HepG2 (cell line): ENCODE measurements around the gene MEF2A. TPM values are rescaled to one million over a fixed set of nuclear protein-coding genes. Genes with fewer than 3 reads are reported as not detected.

Experiments
- ATF5 ChIP-seq: sonication (generic); formaldehyde crosslinking; IDR thresholded peaks from 2 replicates; pipeline ENCODE4 v1.4.0; 2020; ENCODE audit warnings: mild to moderate bottlenecking, low read depth, missing genetic modification reagents
- CREB1 ChIP-seq, 2 experiments: fragments of 450-650 bp in 1 of 2; IDR thresholded peaks; 2 replicates each; pipeline ENCODE4 v1.6.1; 2016 to 2017; ENCODE audit warnings: control low read depth in 1 of 2, mild to moderate bottlenecking in 1 of 2, missing compliant biosample characterization in 1 of 2, missing genetic modification characterization in 1 of 2
- HNF1B ChIP-seq: sonication (generic); formaldehyde crosslinking; IDR thresholded peaks from 2 replicates; pipeline ENCODE4 v1.5.1; 2020; ENCODE audit warnings: mild to moderate bottlenecking, moderate library complexity, missing genetic modification reagents
- HNF4G ChIP-seq, 2 experiments: sonication (generic) in 1 of 2; formaldehyde crosslinking in 1 of 2; IDR thresholded peaks; 2 replicates each; pipeline versions ENCODE4 v1.4.0 to v1.6.1; 2011 to 2020; ENCODE audit warnings: borderline replicate concordance in 2 of 2, low read depth in 2 of 2, mild to moderate bottlenecking in 2 of 2, low read length in 1 of 2, missing genetic modification reagents in 1 of 2, moderate library complexity in 1 of 2
- IRF1 ChIP-seq: sonication (generic); formaldehyde crosslinking; IDR thresholded peaks from 2 replicates; pipeline ENCODE4 v1.4.0; 2020; ENCODE audit warnings: low read depth, mild to moderate bottlenecking, missing genetic modification reagents
- IRX3 ChIP-seq: sonication (generic); formaldehyde crosslinking; IDR thresholded peaks from 2 replicates; pipeline ENCODE4 v1.8.1; 2023; ENCODE audit warnings: mild to moderate bottlenecking, low read depth, missing genetic modification reagents, borderline replicate concordance
- MEF2D ChIP-seq: sonication (generic); formaldehyde crosslinking; IDR thresholded peaks from 2 replicates; pipeline ENCODE4 v1.5.1; 2020; ENCODE audit warnings: mild to moderate bottlenecking, missing genetic modification reagents
- MLX ChIP-seq: IDR thresholded peaks from 2 replicates; pipeline ENCODE4 v1.6.1; 2016
- NBN ChIP-seq: fragments of 450-650 bp; conservative IDR thresholded peaks from 2 replicates; pipeline ENCODE4 v1.6.1; 2017
- REST ChIP-seq, 2 experiments: IDR thresholded peaks; 2 replicates each; pipeline ENCODE4 v1.6.1; 2011 to 2012; ENCODE audit warnings: low read length in 2 of 2, borderline replicate concordance in 1 of 2, low read depth in 1 of 2, mild to moderate bottlenecking in 1 of 2, moderate library complexity in 1 of 2
- REXO4 ChIP-seq: sonication (generic); formaldehyde crosslinking; IDR thresholded peaks from 2 replicates; pipeline ENCODE4 v1.8.0; 2022; ENCODE audit warnings: missing genetic modification reagents, mild to moderate bottlenecking, borderline replicate concordance
- TCF12 ChIP-seq, 2 experiments: fragments of 450-650 bp in 1 of 2; sonication (generic) in 1 of 2; formaldehyde crosslinking in 1 of 2; IDR thresholded peaks; 2 replicates each; pipeline versions ENCODE4 v1.6.1 to v1.8.0; 2017 to 2022; ENCODE audit warnings: antibody characterized with exemption in 1 of 2, mild to moderate bottlenecking in 1 of 2, missing genetic modification reagents in 1 of 2, moderate library complexity in 1 of 2
- TCF7 ChIP-seq: sonication (generic); IDR thresholded peaks from 2 replicates; pipeline ENCODE4 v1.6.1; 2016; ENCODE audit warnings: antibody characterized with exemption, low read depth
- TP53 ChIP-seq: sonication (generic); formaldehyde crosslinking; conservative IDR thresholded peaks from 2 replicates; pipeline ENCODE4 v1.4.0; 2020; ENCODE audit warnings: missing genetic modification reagents
- YY1 ChIP-seq: IDR thresholded peaks from 2 replicates; pipeline ENCODE4 v1.6.1; 2011; ENCODE audit warnings: low read length, low read depth, moderate library complexity, mild to moderate bottlenecking; ENCODE audit not compliant: insufficient read depth, insufficient replicate concordance
- ZC3H4 ChIP-seq: sonication (generic); formaldehyde crosslinking; IDR thresholded peaks from 2 replicates; pipeline ENCODE4 v1.4.0; 2020; ENCODE audit warnings: missing genetic modification reagents, borderline replicate concordance
- ZNF253 ChIP-seq: sonication (generic); formaldehyde crosslinking; IDR thresholded peaks from 2 replicates; pipeline ENCODE4 v1.8.0; 2022; ENCODE audit warnings: mild to moderate bottlenecking, missing genetic modification reagents, borderline replicate concordance
- ZNF501 ChIP-seq: sonication (generic); formaldehyde crosslinking; IDR thresholded peaks from 2 replicates; pipeline ENCODE4 v1.5.1; 2020; ENCODE audit warnings: mild to moderate bottlenecking, moderate library complexity, missing genetic modification reagents
- ZNF569 ChIP-seq: sonication (generic); formaldehyde crosslinking; IDR thresholded peaks from 2 replicates; pipeline ENCODE4 v1.5.0; 2020; ENCODE audit warnings: mild to moderate bottlenecking, missing genetic modification reagents, moderate library complexity, borderline replicate concordance
- ZNF746 ChIP-seq: sonication (generic); formaldehyde crosslinking; IDR thresholded peaks from 2 replicates; pipeline ENCODE4 v1.8.0; 2022; ENCODE audit warnings: mild to moderate bottlenecking, missing genetic modification reagents
- ZNF792 ChIP-seq: IDR thresholded peaks from 2 replicates; pipeline ENCODE4 v1.6.1; 2016
- polyA plus RNA-seq, 8 experiments: library from polyadenylated mRNA; depleted of rRNA in 3 of 8; stranded (reverse) in 7 of 8; unstranded in 1 of 8; fragments of >200 nt; fragmentation: Illumina TruSeq in 4 of 8; extraction: Trizol in 4 of 8; gene quantifications; 2 replicates each; pipeline versions ENCODE4 v1.2.1 to v1.2.3, GENCODE V29; 2011 to 2016; ENCODE audit warnings: low read depth in 4 of 8, missing spikeins in 1 of 8, mixed read lengths in 1 of 8; ENCODE audit not compliant: insufficient read depth in 1 of 8
- total RNA-seq, 5 experiments: library from RNA; depleted of rRNA; stranded (reverse); fragments of >200 nt; fragmentation: Illumina TruSeq; extraction: Trizol; gene quantifications; 2 replicates each; pipeline ENCODE4 v1.2.3, GENCODE V29; 2016; ENCODE audit warnings: low read depth in 1 of 5

Gene MEF2A
- total and polyA plus RNA-seq, 2 of the 13 experiments (the other 11 are each of a cell fraction or from before 2014, with no cell fraction given): 15.2 to 24.4 TPM

- TF ChIP-seq ZNF746 (CRISPR knock-in tag) (no peak), HNF4G (IDR thresholded peaks at IDR 0.05; ENCODE audit: borderline replicate concordance, low read depth, low read length) (no peak), HNF4G (CRISPR knock-in tag; IDR thresholded peaks at IDR 0.05; ENCODE audit: borderline replicate concordance, low read depth) (no peak), ZNF569 (CRISPR knock-in tag) (no peak), HNF1B (CRISPR knock-in tag) (no peak), REXO4 (CRISPR knock-in tag) (no peak), MLX (CRISPR knock-in tag) (no peak), CREB1 (IDR thresholded peaks at IDR 0.05) (no peak), CREB1 (CRISPR knock-in tag; IDR thresholded peaks at IDR 0.05) (no peak), YY1 (no peak), ZNF253 (CRISPR knock-in tag) (no peak), NBN (no peak), TCF7 (no peak), ZNF501 (CRISPR knock-in tag) (no peak), ZNF792 (CRISPR knock-in tag) (no peak), ATF5 (CRISPR knock-in tag) (no peak), MEF2D (CRISPR knock-in tag) (0 out of 2 replicates have a peak, but pooled peaks have one; percentile 37), IRF1 (CRISPR knock-in tag) (no peak), TCF12 (IDR thresholded peaks at IDR 0.05) (no peak), TCF12 (CRISPR knock-in tag; IDR thresholded peaks at IDR 0.05) (no peak), TP53 (CRISPR knock-in tag) (no peak), IRX3 (CRISPR knock-in tag) (no peak), ZC3H4 (CRISPR knock-in tag) (no peak), REST (IDR thresholded peaks at IDR 0.05; ENCODE audit: borderline replicate concordance in 1 of 2, low read depth in 1 of 2, low read length in 2 of 2) (no peak)
Observed at GRCh38 chr15:99738021-99738847, 172.4 kb downstream of the MEF2A start (continued).
